GM18508 (cell line): ENCODE results near the gene SPEF1.
"Not testable (repeated sequence)": the region's sequence is repeated elsewhere in the genome, so short reads cannot be mapped to it uniquely, and the experiment has no call there.

Experiments
- ATAC-seq: cut with Tn5 transposase; IDR thresholded peaks from one replicate; pipeline ENCODE4 v1.9.1; 2021; ENCODE audit warnings: moderate number of reproducible peaks; ENCODE audit not compliant: insufficient read depth, unreplicated experiment

The SPEF1 gene

DNA sequence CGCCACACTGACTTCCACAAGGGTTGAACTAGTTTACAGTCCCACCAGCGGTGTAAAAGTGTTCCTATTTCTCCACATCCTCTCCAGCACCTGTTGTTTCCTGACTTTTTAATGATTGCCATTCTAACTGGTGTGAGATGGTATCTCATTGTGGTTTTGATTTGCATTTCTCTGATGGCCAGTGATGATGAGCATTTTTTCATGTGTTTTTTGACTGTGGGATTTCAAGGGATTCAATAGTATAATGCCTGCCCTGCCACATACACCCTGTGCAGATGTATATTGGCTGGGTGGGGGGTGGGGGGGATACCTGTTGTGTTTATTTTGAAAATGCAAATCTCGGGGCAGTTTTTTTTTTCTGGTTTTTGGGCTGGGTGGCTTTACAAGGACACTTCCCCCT, 12.9 kb upstream of the SPEF1 start:
- ATAC-seq: not testable (repeated sequence)

DNA sequence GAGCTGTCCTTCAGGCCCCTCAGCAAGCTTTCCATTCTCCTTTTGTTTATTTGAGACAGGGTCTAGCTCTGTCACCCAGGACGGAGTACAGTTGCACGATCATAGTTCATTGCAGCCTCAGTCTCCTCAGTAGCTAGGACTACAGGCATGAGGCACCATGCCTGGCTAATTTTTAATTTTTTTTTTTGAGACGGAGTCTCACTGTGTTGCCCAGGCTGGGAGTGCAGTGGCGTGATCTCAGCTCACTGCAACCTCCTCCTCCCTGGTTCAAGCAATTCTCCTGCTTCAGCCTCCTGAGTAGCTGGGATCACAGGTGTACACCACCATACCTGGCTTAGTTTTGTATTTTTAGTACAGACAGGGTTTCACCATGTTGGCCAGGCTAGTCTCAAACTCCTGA, 8.0 kb upstream of the SPEF1 start:
- not testable (repeated sequence) for ATAC-seq

DNA sequence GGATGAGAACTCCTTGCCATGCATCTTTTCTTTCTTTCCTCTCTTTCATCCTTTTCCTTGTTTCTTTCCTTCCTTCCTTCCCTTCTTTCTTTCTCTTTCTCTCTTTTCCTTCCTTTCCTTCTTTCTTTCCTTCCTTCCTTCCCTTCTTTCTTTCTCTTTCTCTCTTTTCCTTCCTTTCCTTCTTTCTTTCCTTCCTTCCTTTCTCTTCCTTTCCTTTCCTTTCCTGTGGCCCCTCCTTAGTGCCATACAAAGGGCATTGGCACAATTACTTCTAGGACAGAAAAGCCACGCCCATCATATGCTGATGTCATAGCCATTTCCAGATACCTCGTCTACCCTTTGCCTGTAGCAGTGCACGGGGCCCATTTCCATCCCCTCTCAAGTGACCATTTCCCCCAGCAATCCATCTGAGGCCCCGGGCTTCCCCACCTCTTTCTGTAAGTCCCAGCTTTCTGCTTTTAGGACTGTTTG, 7.5 kb upstream of the SPEF1 start:
- ATAC-seq: no peak

DNA sequence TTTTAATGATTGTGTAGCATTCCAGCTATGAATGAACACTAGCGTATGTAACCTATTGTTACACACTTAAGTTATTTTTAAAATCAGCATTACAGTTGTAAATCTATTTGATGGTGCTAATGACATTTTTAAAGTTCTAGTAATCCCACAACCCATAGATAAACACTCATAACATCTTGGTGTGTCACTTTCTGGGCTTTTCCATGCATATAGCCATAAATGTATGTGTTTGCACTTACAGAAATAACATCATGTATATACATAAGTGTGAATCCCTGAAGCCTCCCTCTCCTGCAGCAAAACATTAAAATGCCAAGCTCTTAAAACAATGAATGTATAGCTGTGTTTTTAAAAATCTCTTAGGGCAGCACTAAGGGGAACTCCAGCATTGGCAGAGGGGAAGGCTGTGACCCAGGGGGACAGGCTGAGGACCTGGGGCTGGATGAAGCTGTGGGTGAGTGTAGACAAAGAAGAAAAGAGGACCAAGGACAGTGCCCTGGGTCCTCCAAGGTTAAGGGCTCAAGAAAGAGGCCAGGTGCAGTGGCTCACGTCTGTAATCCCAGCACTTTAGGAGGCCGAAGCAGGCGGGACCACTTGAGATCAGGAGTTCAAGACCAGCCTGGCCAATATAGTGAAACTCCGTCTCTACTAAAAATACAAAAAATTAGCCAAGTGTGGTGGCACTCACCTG, 6.2 kb upstream of the SPEF1 start:
- ATAC-seq: no peak

DNA sequence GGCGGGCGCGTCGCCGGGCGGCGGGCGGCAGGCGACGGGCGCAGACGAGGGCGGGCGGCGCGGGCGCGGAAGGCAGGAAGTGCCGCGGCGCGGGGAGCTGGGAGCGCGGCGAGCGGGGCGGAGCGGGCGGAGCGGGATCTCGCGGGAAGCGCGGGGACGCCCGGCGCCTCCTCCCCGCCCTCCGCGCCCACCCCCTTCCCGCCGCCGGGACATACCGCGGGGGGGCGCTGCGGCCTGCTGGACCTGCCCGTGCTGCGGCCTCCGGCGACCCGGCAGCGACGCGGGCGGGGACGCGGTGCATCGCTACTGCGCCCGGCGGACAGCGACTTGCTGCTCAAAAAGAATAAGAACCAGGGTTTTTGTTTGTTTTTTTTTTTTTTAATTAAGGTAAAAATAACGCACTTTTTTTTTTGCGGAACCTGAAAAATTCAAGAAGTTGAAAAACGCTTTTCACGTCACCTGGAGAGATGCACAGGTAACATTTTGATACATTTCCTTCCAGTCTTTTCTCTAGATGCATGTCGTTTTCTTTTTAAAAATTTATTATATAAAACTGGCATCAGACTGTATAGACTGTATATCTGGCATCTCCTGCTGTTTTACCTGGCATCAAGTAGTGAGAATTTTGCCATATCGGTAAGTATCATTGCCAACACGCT, 5.5 kb upstream of the SPEF1 start, which contains the start of gene CENPB:
Gene CENPB, minus strand, starts transcription at position 76 of the 659 bp plus-strand sequence. CDS start 257 bp downstream, outside the sequence.
- no peak for ATAC-seq

DNA sequence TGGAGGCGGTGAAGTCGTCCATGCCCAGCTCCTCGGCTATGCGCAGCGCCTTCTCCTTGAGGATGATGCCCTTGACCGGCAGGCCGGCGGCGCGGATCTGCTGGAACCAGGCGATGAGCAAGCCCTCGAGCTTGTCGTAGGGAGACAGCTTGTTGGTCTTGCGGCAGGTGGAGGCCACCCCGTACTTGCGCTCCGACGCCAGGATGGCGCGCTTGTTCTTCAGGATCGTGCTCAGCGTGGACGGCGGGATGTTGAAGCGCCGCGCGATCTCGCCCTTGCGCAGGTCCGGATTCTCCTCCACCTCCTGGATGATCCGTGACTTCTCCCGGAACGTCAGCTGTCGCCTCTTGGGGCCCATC, 4.9 kb upstream of the SPEF1 start:
- no peak for ATAC-seq

DNA sequence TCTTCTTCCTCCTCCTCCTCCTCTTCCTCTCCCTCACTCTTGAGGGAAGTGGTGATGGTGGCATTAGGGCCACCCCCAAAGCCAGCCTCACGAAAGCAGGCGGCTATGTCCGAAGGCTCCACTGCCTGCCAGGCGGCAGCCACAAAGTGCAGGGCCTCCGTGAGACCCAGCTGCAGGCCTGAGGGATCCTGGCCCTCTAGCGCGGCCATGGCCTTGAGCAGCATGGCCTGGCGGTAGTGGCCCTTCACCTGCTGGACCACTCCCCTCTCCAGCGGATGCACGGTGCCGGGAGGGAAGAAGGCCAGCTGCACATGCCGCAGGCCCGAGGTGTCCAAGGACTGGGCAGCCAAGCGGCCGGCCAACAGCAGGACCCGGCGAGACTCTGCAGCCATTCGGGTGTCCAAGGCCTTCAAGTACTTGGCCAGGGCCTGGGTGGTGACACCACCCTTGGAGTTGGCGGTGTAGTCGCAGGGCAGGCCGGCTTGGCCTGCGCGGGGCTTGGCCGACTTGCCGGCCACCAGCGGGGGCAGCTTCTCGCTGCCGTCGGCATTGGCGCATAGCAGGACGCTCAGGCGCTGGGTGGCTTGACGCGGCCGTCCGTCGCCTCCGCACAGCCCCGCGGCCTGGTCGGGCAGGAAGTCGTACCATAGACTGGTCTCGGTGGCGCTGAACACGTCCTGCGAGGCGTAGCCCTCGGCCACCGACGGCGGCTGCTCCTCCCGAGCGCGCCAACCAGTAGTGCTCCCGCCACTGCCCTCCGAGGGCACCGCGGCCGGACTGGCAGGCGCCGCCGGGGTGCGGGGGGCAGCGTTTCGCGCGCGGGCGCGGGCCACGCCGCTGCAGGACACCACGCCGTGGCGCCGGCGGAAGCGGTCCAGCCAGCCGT, 4.2 kb upstream of the SPEF1 start:
- no peak for ATAC-seq

DNA sequence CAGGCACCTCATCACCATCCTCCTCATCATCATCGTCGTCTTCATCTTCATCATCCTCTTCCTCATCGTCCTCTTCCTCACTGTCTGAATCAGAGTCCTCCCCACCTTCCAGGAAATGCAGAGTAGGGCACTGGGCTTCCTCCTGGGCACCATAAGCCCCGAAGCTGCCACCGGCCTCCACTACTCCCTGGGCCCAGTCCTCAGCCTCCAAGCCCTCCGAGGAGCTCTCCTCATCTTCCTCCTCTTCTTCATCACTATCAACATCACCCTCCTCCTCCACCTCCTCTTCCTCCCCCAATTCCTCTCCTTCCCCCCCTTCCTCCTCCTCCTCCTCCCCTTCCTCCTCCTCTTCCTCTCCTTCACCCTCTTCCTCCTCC, 3.6 kb upstream of the SPEF1 start:
- ATAC-seq: no peak

DNA sequence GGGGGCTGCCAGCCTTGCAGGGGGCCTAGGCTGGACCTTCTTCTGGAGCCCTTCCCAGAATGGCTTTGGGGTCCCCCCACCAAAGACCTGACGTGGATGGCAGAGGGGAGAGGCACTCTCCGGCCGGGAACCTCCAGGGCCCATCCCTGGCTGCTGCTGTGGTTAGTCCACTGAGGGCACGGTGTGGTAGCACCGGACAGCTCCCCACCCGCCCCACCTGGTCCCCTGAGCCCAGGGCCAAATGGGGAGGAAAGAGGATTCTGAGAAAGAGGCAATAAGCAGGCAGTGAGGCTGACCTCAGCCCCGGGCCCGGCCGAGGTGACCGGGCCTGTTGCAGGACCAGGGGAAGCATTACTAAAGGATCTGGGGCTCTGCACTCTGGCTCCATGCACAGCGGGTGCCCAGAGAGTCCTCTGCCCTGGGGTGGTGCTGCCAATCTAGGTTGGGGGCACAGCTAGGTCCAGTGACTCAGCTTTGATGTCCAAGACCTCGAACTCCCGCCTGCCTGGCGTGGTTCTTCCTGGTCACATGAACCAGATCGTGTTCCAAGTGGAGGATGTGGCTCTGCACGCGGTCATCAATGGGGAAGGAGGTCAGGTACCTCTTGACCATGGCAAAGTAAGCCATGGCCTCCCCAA, 3.1 kb upstream of the SPEF1 start:
- ATAC-seq: no peak

DNA sequence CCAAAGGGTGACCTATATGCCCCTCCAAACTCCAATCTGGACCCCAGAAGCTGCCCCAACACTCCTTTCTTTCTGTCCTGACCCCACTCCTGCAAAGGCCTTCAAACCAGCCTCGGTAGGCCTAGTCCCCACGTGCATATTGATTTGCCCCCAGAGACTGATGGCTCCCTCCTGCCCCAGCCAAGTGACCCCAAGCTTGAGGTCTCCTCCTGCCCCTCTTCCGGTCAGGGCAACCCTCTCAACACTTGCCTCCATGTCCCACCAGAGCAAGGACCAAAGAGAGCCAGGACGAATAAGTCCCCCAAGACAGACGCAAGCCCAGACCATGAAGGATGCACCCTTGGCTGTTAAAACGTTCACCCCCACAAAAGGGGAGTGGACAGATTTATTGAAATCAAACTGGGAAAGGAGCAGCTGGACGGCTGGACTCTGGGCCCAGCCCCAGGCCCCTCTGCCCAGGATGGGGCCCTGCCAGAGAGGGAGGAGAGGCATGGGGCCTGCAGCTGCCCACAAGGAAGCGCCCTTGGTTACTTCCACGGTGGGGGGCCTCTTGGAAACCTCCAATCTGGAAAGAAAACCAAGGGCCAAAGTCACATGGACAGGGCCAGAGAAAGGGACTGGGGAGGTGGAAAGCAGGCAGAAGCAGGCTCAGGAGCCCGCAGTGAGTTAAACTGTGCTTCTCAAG, 2.4 kb upstream of the SPEF1 start:
- ATAC-seq: no peak

DNA sequence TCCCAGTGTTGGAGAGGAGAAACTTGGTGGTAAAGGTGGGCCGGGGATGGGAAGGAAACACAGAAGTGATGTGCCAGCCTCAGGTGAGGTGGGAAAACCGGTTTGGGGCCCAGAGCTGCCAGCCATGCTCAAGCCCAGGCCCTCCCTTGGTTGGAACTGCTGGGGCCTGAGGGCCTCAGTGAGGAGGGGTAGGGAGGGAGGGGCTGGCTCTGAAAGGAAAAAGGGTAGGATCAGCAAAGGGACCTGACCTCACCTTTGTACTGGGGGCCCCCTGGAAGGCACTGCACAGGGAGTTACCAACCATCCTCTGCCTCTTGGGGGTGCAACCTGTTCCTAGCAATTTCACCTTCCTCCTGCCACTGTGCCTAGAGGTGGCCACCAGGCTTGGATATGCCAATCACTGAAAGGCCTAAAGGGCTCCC, 1.8 kb upstream of the SPEF1 start:
- ATAC-seq: no peak

DNA sequence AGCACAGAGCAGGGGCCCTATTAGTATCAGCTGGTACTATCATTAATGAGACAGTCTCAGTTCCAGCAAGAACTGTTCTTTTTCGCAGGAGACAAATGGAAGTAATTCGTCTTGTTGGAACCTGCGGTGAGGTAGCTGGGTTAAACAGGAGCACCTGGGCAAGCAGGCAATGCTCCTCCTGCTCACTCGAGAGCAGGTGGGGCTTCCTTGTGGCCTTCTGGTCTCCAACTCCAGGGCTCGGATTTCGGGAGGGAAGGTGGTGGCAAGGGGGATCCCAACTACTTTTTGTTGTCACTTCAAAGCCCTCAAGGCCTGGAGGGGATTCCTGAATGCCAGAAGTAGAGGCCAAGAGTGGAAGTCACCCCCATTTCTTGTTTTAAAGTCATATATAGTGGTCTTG, 1.3 kb upstream of the SPEF1 start:
- no peak for ATAC-seq

DNA sequence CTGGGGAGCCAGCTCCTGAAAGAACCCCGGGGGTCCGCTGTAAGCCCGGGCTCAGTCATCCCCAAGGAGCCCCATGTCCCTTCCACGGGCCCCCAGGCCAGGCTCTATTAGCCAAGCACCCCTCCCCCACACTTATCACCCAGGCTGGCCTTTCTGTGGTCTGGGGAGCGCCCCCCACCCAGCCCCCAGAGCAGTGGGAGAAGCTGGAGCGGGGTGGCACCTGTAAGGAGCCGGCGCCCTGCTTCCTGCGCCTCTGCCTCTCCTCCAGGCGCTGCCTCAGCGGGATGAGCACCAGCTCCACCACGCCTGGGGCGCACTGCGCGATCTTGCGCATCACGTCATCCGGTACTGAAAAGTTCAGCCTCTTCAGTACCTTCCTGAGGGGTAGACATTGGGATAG, 2.3 kb downstream of the SPEF1 start:
- ATAC-seq: no peak

DNA sequence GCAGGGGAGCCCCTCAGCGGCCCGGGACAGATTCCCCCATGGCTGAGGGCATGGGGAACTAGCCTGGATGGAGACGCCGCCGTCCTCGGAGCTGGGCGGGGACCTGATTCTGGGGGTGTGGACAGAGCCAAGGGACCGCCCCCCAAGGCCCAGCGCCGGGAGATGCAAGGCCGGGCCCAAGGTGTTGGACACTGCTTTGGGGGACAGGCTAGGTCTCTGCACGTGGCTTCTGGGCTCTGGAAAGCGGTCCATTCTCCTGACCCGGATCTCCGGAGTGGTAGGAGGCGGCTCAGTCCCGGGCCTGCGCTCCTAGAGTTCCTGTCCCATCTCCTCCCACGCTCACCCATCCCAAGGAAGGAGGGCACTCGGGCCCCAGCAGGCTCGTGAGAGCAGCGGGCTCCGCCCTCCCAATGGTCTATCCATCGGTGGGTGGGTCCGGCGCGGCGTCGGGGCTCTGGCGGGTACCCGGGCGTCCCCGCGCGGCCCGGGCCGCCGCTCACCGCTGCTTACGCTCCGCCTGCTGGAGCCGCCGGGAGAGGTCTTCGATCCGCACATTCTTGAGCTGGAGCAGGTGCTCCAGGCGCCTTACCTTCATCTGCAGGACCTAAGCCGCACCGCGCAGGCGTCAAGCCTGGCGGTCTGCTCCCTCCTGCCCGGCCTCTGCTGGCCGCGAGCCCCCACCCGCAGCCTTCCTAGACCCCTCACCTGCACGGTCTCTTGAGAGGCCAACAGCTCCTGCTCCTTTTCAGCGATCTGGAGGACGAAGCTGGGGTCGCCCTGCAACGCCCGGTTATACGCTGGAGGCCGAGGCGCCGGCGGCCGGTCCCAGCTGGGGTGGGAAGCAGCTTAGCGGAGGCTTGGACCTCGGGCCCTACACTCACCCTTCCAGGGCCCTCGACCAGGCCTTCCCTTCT, 3.3 kb downstream of the SPEF1 start:
- no peak for ATAC-seq

DNA sequence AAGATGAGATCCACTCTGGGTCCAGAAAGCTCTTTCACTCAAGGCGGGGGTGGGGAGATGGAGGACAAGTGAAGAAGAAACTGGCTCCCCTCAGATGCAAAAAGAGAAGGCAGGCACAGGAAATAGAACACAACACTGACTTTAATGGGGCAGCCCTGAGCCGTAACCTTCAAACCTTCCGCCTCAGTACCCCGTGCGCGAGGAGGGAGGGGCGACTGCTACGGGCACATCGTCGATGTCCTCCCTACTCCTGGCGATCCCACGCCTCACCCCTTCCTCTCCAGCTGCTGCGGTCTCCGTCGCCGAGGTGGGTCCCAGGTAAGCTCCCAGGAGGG, 3.9 kb downstream of the SPEF1 start:
- no peak for ATAC-seq

DNA sequence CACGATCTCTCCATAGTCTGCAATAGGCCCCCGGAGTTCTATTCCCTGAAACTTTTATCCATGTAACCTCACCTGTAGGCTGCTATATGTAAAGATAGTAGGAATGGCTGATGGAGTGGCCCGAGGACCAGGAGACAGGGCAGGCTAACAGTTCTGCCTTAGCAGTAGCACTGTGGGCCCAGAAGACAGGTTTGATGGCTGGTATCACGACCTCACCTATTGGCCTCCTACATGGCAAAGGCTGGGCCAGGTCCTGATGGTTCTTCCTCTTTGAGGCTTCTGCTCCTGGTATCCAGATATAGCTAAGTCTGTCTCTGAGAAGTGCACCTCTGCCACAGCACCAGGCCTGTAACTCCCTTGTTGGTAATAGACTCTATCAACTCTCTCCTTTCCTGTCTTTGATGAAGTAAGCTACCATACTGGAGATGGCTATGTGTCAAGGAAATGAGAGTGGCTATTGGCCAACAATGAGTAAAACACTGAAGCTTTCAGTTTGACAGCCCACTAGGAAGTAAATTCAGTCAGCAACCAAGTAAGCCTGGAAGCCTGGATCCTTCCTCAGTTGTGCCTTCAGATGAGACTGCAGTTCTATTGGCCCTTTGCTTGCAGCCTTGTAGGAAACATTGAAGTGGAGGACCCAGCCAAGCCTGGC, 5.7 kb downstream of the SPEF1 start:
- ATAC-seq: no peak

DNA sequence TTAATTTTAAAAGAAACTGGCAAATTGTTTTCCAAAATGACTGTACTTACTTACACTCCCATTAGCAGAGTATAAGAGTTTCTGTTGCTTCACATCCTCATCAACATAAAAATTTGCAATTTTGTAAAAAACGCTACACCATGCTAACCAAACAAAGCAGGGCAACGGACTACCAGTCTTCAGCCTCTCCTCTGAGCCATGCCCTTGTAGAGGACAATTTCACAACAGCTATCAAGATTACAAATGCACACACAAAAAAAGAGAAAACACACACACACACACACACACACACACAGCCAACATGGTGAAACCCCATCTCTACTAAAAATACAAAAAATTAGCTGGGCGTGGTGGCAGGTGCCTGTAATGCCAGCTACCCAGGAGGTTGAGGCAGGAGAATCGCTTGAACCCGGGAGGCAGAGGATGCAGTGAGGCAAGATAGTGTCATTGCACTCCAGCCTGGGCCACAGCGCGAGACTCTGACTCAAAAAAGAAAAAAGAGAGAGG, 9.6 kb downstream of the SPEF1 start:
- ATAC-seq: no peak

DNA sequence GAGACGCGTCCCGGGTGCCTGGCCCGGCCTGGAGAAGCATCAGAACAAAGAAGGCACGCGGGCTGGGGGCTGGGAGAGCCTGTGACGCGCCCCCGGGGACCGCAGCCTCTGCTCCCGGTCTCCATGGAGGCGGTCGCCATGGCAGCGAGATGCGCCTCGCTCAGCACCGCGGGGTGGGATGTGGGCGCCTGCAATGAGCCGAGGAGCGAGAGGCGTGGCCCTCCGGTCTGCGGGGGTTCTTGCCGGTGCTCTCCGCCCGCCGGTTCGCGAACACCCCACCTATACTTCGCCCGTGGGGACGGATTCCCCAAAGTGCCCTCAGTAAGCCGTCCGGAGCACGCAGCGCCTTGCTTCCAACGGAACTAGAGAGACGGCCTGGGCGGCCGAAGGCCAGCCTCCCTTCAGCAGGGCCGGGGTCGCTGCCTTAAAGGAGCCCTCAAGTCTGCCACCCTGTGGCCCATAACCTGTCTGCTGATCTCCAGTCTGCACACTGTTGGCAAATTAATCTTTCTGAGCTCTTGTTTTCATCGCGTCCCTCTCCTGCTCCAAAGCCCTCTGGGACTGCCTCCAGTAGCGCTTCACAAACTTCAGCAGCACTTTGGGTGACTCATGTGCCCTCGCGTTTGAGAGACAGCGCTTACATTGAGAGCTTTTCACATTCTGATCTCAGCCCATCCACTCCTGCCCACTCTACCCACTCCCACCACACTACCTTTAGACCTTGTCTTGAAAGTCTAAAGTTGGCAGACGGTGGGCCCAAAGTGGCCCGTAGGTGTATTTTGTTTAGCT, 12.7 kb downstream of the SPEF1 start:
- ATAC-seq: no peak
